GM21360 (cell line): ENCODE results near the gene AOAH.

Experiments
- ATAC-seq: cut with Tn5 transposase; IDR thresholded peaks from one replicate; pipeline ENCODE4 v1.9.1; 2021; ENCODE audit warnings: mild to moderate bottlenecking, moderate library complexity; ENCODE audit not compliant: unreplicated experiment

Gene AOAH

DNA sequence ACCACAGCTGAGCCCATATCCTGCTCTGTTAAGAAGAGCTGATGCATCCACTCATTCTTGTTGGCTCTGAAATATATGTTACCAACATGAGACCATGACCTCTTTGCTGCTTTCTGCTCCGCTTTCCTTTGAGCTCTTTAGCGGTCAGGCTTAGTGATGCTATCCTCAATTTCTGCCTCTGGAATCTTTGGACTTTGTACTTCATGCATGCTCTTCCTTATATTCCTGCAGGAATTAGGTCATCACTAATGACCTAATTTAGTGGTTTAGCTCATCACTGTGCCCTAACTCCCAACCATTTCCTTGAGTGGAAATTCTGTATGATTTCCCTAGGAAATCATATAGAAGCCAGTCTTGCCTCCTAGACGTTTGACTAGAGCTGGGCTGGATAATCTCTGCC, 119.5 kb downstream of the AOAH start:
- no peak for ATAC-seq

DNA sequence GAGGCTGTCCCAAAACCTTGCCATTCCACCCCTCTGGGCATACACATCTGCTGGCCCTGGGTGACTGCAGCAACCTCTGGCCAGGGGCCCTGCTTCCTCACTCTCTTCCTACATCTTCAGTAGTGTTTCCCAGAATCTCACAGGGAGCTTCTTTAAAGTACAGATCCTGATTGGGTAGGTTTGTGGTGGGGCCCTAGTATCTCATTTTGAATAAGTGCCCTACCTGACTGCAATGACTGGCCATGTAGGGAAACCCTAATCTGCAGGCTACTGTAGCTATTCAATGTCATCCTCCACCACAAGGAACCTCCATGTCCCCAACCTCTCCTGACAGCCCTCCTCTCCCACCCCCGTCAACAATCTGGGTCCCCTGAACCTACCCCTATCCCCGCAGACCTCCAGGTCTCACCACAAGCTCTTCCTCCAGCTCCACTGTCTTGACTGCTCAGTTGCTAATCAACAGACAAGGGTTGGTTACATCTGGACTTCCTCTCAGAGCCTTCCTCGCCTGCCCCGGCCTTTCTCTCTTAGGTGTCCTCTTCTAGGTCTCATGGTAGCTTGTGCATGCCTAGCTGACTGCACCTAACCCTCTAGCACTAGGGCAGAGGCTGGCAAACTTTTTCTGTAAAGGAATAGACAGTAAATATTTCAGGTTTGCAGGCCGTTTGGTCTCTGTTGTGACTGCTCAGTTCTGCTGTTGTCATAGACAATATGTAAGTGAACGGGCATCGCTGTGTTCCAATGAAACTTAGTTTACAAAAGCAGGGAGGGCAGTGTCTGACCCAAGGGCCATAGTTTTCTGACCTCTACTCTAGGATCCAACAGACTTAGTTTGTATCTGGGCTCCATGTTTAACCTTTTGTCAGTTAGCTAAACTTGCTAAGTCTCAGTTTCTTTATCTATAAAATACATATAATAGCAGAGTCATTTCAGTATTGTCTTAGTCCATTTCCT, 121.1 kb downstream of the AOAH start:
- no peak for ATAC-seq

DNA sequence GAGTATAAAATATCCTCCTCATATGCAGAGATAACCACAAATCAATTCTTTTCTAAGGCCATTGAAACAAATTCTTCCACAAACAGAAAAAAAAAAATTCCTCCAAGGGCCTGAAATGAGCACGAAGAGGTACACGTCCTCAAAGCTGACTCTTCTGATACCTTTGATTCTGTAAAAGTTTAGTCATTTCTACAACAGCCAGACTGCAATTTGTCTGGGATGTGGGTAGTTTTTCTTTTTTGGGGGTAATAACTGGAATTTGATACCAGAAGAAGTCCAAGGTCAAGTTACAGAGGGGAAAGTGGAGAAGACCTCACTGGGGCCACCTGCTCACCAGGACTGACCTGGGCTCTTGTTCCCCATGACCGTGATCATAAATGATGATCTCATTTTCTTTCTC, 121.8 kb downstream of the AOAH start:
- no peak for ATAC-seq

DNA sequence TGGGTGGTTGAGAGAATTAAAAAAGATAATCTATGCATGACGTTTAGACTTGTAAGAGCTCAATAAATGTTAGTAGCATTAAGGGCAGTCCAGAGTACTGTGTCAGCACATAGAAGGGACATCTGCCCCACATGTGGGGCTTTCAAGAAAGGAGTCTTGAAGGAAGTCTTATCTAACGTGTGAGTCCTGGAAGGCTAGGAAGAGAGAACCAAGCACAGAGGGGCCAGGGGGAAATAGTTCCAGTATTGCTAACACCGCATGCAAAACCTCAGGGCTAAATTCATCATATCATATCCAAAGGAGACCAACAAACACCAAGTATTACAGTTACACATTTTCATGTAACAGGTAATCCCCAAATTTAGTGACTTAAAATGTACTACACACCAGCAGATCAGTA, 122.7 kb downstream of the AOAH start:
- ATAC-seq: no peak

DNA sequence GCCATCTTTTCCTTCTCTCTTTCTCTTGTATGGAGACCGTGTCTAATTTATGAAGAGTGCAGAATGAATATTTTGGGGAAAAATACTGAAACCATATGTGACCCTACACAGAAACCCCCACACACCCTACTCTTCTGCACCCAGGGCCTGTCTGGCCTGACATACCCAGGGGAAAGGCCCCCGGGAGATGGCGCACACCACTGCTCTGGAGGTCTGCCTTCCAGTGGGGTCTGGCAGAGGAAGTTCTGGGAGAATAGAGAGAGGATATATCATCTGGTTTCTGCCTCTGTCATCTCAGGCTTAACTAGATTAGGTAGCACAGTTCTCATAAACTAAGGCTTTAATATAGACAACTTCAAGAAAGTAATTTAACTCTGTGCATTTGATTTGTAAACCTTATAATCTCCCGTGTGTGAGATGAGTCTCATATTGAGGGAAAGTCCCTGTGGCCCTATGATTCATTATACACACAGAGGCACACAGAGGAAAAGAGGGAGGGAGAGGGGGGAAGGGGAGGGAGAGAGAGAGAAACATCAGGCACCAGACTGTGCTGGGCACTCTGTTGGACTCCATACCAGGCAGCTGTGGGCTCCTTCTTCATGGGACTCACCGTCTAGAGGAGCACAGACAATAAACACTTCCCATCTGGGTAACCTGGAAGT, 123.3 kb downstream of the AOAH start:
- ATAC-seq: no peak

DNA sequence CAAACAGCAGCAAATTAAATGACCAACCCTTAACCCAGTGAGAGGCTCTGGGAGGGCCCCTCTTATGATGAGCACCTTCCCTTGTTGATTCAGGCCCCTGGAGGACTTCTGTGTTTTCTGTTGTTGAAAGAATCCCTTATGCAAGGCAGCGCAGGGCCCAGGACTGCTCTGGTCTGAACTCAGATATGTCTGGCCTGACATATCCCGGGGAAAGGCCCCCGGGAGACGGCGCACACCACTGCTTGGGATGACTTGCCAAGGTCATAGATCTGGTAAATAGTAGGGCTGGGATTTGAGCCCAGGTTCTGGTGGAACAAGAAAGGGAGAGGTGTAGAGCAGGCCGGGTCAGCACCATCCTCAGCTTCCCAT, 124.0 kb downstream of the AOAH start:
- ATAC-seq: no peak

DNA sequence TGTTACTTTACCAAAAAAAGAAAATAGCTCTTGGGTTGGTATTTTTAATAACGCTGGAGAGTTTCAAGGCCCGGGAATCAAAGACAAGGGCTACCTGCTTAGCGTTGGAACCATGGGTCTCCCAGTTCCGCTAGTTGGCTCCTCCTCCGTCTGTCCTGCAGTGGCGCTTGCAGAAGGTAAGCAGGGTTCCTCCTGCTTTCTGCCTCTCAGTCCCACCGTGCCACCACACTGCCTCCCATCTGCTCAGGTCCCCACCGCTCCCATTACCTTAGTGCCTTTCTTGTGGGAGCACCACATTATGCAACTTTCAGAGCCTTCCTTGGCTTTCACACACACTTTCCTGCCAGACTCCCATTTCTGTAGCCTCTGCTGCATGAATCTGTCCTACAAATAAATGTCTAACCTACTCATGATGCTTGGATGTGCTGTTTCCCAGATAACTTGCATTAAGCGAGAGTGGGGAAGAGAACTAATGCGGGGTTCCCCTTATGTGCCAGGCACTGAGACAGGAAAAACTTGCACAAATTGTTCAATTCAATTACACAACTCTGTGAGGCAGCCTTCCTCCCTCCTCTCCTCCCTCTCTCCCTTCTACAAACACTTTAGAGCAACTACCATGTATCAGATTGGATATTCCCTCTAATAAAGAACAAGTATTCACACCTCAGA, 124.5 kb downstream of the AOAH start:
- no peak for ATAC-seq

DNA sequence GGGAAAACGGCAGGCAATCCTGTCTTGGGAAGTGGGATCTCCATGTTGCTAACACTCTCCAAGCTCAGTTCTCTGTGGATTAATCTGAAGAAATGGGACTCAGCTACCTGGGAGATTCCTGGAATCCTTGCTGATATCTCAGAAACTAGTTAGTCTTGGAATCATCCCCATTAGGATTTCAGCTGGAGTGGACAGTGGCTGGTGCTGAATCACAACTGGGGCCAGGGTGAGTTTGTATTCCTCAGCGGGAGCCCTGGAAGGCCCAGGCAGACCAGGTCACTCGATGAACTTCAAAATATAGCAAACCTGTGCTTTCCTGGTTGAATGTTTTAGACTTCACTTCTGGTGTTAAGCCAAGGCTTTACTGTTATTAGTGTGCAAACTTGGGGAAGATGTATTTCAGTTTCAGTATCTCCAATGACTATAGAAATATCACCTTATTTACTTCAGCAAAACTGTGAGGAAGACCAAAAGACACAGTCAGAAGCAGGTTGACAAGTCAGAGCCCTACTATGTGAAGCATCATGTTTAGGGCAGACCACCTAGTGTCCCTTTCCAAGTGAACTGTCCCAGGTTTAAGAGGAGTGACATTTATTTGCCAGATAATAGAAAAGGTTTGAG, 126.1 kb downstream of the AOAH start:
- ATAC-seq: no peak

DNA sequence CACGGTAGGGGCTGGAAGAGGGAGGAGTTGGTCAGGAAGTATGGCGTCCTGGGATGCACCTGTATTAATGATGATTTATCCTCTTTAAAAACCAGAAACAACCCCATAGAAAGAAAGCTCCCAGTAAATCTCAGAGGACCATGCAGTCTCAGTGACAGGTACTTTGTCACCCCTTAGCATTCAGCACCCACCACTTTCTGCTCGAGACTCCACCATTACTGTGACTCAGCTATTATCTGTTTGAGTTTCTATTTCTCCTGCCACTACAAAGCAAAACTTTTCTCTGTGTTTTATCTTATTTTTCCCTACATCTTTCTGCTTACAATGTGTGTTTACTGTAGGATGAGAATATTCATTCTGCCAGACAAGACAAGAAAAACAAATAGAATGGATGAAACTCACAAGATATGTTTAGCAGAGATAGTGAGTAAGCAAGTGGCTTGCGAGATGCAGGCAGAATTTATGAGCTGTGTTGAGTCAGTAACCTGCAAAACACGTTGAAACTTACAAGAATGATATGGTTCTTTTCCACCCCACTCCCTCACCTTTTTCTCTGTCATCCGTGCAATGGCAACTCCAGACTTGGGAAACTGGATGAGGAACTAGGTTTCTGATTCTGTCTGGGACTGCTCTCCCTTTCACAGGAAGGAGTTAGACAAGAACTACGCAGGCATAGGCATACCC, 127.1 kb downstream of the AOAH start:
- no peak for ATAC-seq

DNA sequence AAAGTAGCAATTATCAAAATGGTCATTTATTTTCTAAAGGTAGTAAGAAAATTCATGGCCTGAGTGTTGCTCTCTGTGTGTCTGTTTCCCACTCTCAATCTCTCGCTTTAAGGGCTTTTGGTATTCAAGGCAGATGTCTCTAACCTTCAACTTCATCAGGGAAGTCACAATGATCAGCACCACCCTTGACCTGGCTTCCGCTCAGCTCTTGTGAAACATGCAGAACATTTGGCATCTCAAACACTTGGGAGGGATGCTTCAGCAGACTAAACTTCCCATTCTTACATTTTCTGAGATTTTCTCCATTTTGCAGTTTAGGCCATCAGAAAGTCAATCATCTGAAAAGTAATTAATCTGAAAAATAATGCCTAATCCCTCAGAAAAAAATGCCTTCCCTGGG, 129.8 kb downstream of the AOAH start:
- ATAC-seq: no peak

DNA sequence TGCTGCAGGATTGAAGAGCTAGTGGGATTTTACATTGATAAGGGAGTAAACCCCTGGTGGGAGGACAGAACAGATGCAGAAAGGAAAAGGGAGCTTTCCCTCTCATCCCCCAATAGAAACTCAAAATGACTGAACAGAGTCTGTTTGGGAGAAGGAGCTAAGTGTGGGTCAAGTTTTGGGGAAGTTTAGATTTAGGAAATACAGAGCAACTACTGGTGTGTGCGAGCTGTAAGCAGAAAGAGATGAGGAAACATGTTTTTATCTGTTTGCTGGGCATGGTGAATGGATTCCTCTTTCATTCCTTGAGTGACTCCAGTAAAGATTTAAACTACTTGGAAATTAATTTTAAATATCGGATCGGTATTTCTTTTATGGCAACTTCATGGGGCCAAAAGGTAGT, 132.7 kb downstream of the AOAH start:
- no peak for ATAC-seq

DNA sequence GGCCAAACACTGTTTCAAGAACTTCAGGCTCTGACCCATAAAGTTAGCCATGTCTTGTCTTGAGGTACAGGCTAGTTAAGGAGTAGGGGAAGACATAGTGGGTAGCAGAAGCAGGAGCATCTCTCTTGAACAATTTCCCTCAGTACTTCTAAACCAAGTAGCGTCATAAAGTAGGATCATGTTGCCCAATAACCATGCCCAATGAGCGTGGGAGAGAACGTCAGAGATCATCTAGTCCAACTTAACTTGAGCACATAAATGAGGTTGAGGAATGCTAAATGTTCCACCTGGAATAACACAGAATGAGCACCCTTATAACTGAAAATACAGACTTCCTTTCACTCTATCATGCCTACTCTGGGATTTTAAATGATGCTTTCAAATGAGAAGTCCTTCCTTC, 134.9 kb downstream of the AOAH start:
- ATAC-seq: no peak

DNA sequence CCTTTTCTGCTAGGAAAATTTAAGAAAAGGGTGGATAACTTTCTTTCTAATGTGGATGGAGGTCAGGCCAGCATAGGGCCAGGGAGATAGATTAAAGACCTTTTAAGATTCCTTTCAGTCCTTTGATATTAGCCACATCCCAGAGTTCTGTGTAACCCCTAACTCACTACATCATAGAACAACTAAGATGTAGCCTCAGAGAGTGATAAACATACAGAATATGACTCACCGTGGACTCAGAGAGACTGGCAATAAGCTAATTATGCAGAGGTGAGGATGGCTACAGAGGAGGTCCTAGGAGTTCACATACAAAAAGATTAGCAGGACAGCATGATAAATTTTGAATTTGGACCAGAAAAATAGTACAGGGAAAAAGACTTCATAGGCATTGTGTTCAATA, 141.0 kb downstream of the AOAH start:
- no peak for ATAC-seq

DNA sequence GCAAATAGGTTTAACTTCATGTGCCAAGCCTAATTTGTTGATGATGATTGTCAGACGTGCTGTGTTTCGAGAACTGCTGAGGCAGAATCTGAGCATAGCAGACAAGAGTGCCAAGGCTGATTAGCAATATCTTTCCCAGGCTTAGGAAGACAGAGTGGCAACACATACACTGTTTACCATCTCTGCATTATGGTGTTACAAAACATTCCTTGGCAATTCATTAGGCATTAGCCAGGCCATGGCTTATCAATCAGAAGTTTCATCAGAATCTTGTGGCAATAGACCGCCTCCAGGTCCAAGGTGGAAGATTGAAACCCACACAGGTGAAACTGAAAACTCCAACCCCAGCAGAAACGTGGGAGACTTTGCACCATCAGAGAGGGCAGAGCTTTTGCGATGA, 148.5 kb downstream of the AOAH start:
- no peak for ATAC-seq

DNA sequence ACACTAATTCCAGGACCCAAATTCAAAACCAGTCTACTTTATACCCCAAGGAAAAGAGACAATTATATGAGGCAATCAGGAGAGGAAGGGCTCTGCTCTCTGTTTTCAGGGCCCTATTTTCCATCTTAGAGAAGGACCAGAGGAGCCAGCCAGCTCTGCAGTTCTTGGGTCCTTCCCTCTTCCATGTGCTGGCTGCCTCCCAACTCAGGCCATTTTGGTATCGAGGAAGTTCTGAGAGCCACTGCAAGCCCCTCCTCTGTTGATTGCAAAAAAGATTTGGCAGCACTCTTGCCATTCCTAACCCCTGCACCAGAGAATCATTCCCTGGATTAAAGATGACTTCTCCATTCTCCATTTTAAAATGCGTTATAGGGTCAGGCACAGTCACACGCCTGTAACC, 151.2 kb downstream of the AOAH start:
- no peak for ATAC-seq

DNA sequence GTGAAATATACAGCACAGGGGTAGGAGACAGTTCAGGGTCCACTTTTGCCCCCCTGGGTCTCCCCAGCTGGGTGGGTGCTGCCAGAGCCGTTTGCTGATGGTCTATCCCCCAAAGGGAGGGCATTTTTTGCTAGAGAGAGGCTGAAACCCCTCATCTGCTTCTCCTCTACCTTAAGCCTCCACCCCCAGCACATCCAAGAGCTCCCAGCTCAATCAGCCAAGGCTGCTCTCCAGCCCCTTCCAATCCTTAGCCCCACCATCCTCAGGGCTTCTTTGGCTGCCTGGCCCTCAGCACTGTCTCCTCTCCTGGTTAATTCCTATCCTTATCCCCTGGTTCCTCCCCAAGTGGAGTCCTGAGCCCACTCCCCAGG, 153.1 kb downstream of the AOAH start:
- ATAC-seq: no peak

DNA sequence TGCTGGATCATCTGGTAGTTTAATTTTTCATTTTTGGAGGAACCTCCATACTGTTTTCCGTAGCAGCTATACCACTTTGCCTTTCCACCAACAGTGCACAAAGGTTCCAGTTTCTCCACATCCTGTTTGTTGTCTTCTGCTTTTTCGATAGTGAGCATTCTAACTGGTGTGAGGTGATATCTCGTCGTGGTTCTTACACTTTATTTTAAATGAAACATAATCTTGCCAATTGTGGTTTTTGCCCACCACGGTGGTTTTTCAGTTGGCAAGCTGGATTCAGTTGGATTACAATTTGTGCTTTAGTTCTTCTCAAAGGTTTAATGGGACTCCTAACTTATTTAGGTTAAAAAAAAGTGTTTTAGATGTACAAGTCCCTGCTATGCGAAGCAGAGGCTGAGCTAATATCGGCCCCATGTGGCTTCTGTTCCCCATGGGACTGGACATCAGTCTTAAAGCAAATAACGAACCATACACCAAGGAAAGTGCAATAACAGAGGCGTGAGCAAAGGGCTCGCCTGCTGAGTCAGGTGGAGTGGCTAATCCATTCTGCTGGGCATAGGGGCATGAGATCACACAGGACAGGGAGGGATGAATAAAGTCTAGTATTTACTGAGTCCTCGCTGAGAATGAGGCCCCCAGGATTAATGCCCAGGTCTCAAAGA, 153.6 kb downstream of the AOAH start:
- ATAC-seq: no peak

DNA sequence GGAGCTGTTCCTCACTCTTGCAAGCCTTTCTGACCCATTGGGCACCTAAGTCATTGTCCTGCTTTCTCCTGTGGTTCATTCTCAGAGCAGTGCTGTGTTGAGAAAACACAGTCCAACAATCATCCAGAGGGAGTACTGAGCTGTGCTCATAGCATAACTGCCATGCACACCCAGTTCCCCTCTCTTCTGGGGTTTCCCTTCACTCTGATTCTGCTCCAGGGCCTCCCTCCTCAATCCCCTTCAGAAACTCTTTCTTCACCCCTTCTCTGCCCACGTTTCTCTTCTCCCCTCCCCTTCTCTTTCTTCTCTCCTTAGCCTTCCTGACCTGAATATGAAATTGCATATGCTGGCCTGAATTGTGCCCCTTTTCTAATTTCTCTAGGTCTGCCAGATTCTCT, 155.8 kb downstream of the AOAH start:
- no peak for ATAC-seq

DNA sequence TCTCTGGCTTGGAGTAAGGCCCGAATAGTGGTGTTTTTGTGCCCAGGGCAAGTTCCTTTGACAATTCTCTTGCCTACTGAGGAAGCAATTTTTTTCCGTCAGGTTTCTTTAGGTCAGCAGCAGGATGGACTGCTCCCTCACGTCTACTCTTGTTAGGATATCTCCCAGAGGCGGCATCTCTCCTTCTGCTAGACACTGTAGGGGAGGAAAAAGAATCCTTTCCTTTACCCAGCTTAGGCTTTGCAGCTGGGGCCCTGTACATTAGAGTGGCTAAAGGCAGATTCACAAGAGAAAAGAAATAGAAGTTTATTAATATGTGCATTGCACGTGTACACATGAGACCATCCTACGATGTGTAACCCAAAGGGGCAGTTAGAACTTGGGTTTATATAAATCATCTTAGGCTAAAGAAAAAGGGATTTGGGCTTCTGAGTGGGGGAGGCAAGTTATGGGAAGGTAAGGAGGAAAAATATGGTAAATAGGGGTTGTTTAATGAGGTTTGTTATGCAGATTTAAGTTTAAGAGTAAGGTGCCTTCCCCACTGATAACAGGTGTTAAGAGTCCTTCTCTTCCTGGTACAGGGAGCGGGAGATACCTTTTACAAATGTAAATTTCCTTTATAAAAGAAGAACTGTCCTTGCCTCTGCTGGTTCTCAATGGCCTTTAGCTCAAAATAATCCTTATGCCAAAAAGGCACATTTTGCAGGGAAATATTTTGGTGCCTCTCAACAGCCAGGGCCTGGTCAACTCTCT, 156.4 kb downstream of the AOAH start:
- ATAC-seq: no peak
